Stomach (tissue), 9 donors: ENCODE results near the gene RIN1. TPM values are rescaled to one million over a fixed set of nuclear protein-coding genes. Genes with fewer than 3 reads are reported as not detected.
A peak's percentile ranks its signal among the peaks of the same experiment; 100 is the strongest.

Experiments
- DNase-seq, 2 donors: peaks; one replicate each; pipeline versions ENCODE4 v3.0.0 to v3.0.0-alpha.2; 2013 to 2019
- H3K27ac ChIP-seq, 5 donors: fragments of 200-600 bp in 4 of 5; sonication (generic) in 4 of 5; one replicate each; pipeline ENCODE4 v1.5.1; 2013 to 2019; ENCODE audit warnings: mild to moderate bottlenecking in 1 of 5, moderate library complexity in 1 of 5
- H3K27me3 ChIP-seq, 3 donors: fragments of 200-600 bp; sonication (generic); one replicate each; pipeline ENCODE4 v1.5.1; 2017 to 2019; ENCODE audit warnings: mixed run types in 1 of 3
- H3K36me3 ChIP-seq, 4 donors: fragments of 200-600 bp; sonication (generic); 1 replicate in 3 of 4; 2 replicates in 1 of 4; pipeline ENCODE4 v1.5.1; 2016 to 2019
- H3K4me1 ChIP-seq, 4 donors: fragments of 200-600 bp; sonication (generic); one replicate each; pipeline ENCODE4 v1.5.1; 2016 to 2019
- H3K4me3 ChIP-seq, 4 donors: fragments of 200-600 bp; sonication (generic) in 3 of 4; one replicate each; pipeline ENCODE4 v1.5.1; 2016 to 2019; ENCODE audit warnings: mild to moderate bottlenecking in 1 of 4
- H3K9me3 ChIP-seq, 4 donors: fragments of 200-600 bp; sonication (generic); one replicate each; pipeline ENCODE4 v1.5.1; 2016 to 2019
- EP300 ChIP-seq: sonication (generic); formaldehyde crosslinking; IDR thresholded peaks from one replicate; pipeline ENCODE4 v1.6.1; 2017; ENCODE audit warnings: antibody characterized with exemption
- POLR2A ChIP-seq, 4 donors: fragments of 450-650 bp; IDR thresholded peaks; one replicate each; pipeline ENCODE4 v1.6.1; 2016; ENCODE audit warnings: antibody characterized with exemption in 4 of 4, control low read depth in 2 of 4, mild to moderate bottlenecking in 1 of 4, moderate library complexity in 1 of 4
- POLR2AphosphoS5 ChIP-seq, 3 donors: sonication (generic); formaldehyde crosslinking; IDR thresholded peaks; one replicate each; pipeline ENCODE4 v1.6.1; 2016; ENCODE audit warnings: antibody characterized with exemption in 3 of 3
- WGBS, 5 donors: extraction: QIAGEN DNeasy Blood & Tissue Kit in 3 of 5; methylation state at CpG; one replicate each; pipeline versions ENCODE4 v1.1.5 to v1.1.7; 2013 to 2018; 5-methylcytosine and 5-hydroxymethylcytosine counted together
- intact Hi-C: fragments of 100-400 bp; cut with DNase I; formaldehyde crosslinking; loops from one replicate; pipeline ENCODE4 v1.15.1; 2023; ENCODE audit warnings: low total_unique reads
- polyA plus RNA-seq, 3 donors: library from polyadenylated mRNA; stranded (reverse); fragments of 200-250 nt; gene quantifications; one replicate each; pipeline ENCODE4 v1.2.3, GENCODE V29; 2013
- total RNA-seq, 5 donors: library from RNA; depleted of rRNA; stranded (reverse); fragments of >200 nt; gene quantifications; one replicate each; pipeline versions ENCODE4 v1.1.0 to v1.2.3, GENCODE V29; 2014 to 2016
- TF ChIP-seq, protein P1 (sequence below), 7 experiments: fragments of 450-650 bp in 4 of 7; fragments of 200-600 bp in 3 of 7; sonication (generic) in 3 of 7; IDR thresholded peaks; one replicate each; pipeline ENCODE4 v1.5.1; 2016 to 2019; ENCODE audit warnings: antibody characterized with exemption in 7 of 7, control low read depth in 2 of 7, mild to moderate bottlenecking in 1 of 7
- donor health status: healthy with polysubstance abuse.
- donor health status: Bipolar disorder and iron deficiency.
- donor health status: healthy.

The RIN1 gene
- total and polyA plus RNA-seq, 8 donors, result 0.58 to 26.4 (median 9.2) TPM

- 8 to 13% (median 11%) methylated on average over 18 to 19 of the region's 19 CpGs for WGBS, 5 donors
- no peaks in the 10 kb centered on the region for H3K9me3 ChIP-seq
- peak overlapping the region in 2 of 4 donors; percentile 2 to 13 for H3K4me3 ChIP-seq
- no peaks in the 10 kb centered on the region for H3K27me3 ChIP-seq
- TF ChIP-seq POLR2AphosphoS5 (IDR thresholded peaks at IDR 0.05) (peak in 2 of 3 donors; percentile 67 to 78), POLR2A (IDR thresholded peaks at IDR 0.05) (no peak)
- TF ChIP-seq, protein P1, sequence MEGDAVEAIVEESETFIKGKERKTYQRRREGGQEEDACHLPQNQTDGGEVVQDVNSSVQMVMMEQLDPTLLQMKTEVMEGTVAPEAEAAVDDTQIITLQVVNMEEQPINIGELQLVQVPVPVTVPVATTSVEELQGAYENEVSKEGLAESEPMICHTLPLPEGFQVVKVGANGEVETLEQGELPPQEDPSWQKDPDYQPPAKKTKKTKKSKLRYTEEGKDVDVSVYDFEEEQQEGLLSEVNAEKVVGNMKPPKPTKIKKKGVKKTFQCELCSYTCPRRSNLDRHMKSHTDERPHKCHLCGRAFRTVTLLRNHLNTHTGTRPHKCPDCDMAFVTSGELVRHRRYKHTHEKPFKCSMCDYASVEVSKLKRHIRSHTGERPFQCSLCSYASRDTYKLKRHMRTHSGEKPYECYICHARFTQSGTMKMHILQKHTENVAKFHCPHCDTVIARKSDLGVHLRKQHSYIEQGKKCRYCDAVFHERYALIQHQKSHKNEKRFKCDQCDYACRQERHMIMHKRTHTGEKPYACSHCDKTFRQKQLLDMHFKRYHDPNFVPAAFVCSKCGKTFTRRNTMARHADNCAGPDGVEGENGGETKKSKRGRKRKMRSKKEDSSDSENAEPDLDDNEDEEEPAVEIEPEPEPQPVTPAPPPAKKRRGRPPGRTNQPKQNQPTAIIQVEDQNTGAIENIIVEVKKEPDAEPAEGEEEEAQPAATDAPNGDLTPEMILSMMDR (IDR thresholded peaks at IDR 0.05), result peak in 6 of 7 experiments; percentile 41 to 97 (median 96)
- peak overlapping the region in 3 of 5 donors; percentile 23 to 73 (median 46) for H3K27ac ChIP-seq
- intact Hi-C loops, result no loop called here
- DNase-seq, result peak; percentile 80 to 93
- peaks cover 26 to 36% (median 31%) of the 10 kb centered on the region in 4 donors for H3K4me1 ChIP-seq
- H3K36me3 ChIP-seq, result peaks cover 3 to 22% (median 22%) of the 10 kb centered on the region in 4 donors
Measured at GRCh38 chr11:66328302-66329144, 7.7 kb downstream of the RIN1 start.

- intact Hi-C loops, result no loop called here
Measured at GRCh38 chr11:66328031-66328301, 8.3 kb downstream of the RIN1 start.

DNA sequence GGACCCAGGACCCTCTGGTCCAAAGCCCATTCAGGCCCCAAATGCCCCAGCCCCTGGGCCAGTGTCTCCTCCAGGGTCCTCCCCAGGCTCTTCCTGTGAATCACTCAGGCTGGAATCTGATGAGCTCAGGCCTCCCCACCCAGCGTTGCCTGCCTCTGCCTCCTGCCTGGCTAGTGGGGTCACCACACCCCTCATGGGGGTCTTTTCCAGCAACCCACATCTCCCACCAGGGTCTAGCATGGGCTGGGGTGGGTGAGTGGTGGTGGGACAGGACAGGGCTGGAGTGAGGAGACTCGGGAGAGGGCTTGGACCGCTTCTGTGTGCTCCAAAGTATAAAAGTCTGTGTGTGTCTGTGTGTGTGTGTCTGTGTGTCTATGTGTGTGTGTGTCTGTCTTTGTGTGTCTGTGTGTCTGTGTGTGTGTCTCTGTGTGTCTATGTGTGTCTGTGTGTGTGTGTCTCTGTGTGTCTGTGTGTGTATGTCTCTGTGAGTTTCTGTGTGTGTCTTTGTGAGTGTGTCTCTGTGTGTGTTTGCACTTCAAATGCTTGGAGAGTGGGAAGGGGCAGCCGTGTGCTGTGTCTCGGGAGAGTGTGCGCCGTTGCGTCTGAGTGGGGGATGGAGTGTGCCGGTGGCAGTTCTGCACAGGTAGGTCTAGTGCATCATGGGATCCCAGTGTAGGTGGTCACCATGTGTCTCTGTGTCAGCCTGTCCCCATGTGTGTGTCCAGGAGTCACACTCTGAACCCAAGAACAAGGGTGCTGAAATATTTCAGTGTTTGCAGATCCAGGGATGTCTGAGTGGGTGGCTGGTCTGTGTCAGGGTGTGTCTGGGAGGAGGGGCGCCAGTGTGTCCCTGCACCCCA is 8.8 kb downstream of the RIN1 start:
- H3K36me3 ChIP-seq, result peaks cover 3 to 11% (median 10%) of the 10 kb centered on the region in 4 donors
- intact Hi-C loops, result no loop called here
- TF ChIP-seq POLR2AphosphoS5 (IDR thresholded peaks at IDR 0.05), result no peak
- peak overlapping the region in 4 of 5 donors; percentile 44 to 73 (median 72) for H3K27ac ChIP-seq
- no peak overlapping the region for H3K4me3 ChIP-seq
- no peaks in the 10 kb centered on the region for H3K9me3 ChIP-seq
- WGBS, 5 donors, result 81 to 88% (median 84%) methylated on average over 10 of the region's 10 CpGs
- peak in 1 of 2 donors; percentile 49 for DNase-seq
- H3K27me3 ChIP-seq, result no peaks in the 10 kb centered on the region
- H3K4me1 ChIP-seq, result peaks cover 26 to 36% (median 31%) of the 10 kb centered on the region in 4 donors

More at GRCh38 chr11:66328031-66328301, 8.3 kb downstream of the RIN1 start:
- Histone ChIP-seq H3K27ac (peak overlapping the region in 3 of 5 donors; percentile 46 to 73 (median 73)), H3K27me3 (no peaks in the 10 kb centered on the region), H3K4me3 (no peak overlapping the region), H3K36me3 (peaks cover 3 to 17% (median 16%) of the 10 kb centered on the region in 4 donors), H3K9me3 (no peaks in the 10 kb centered on the region), H3K4me1 (peaks cover 26 to 36% (median 31%) of the 10 kb centered on the region in 4 donors)
- TF ChIP-seq POLR2AphosphoS5 (IDR thresholded peaks at IDR 0.05) (no peak), POLR2A (IDR thresholded peaks at IDR 0.05) (no peak), EP300 (no peak)
- TF ChIP-seq, protein P1 (IDR thresholded peaks at IDR 0.05), result no peak
- 48 to 72% (median 58%) methylated on average over 3 of the region's 3 CpGs for WGBS, 5 donors
- no peak for DNase-seq

DNA sequence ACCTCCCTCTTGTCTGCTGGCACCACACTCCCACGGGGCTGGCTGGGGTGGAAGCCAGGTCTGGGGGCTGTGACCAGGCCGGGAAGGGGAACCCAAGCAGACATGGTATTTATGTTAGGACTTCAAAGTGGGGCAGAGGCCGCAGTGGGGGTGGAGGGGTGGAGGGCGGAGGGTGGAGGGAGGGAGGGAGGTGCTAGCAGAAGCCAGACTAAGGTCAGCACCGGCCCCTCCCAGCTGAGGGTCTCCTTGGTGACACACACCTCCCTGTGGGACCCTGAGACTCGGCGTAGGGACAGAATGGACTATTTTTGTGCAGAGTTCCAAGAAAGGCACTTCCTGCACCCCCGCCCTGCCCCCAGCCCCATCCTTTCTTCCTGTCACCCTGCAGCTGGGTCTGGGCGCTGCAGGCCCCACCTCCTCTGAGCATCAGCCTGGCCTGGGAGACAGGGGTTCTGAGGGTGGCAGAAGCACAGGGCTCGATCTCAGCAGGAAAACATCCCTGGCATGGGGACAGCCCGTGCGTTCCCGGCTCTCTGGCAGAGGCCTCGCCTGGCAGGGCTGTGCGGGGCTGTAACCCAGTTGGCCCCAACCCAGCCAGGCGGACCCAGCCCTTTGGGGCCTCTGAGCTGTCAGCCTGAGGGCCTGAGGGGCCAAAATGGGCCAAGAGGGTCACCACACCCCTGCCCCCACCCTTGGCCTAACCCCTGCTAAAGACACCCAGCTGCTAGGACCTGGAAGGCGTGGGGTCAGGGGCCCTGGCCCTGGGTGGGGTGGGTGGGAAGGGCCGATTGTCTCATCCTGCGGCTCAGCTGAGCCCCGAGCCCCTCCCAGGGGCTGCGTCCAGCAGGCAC is 9.7 kb downstream of the RIN1 start:
- TF ChIP-seq POLR2A (IDR thresholded peaks at IDR 0.05) (no peak), POLR2AphosphoS5 (IDR thresholded peaks at IDR 0.05) (no peak), EP300 (no peak)
- Histone ChIP-seq H3K4me1 (peaks cover 26 to 36% (median 31%) of the 10 kb centered on the region in 4 donors), H3K4me3 (no peak overlapping the region), H3K36me3 (peaks cover 0 to 2% (median 1%) of the 10 kb centered on the region in 4 donors), H3K27ac (peak overlapping the region in 4 of 5 donors; percentile 44 to 73 (median 72)), H3K27me3 (no peaks in the 10 kb centered on the region), H3K9me3 (no peaks in the 10 kb centered on the region)
- intact Hi-C loops, result no loop called here
- peak in 1 of 2 donors; percentile 77 for DNase-seq
- WGBS, 5 donors, result 24 to 57% (median 46%) methylated on average over 7 to 21 of the region's 21 CpGs
